GM18519 (cell line): ENCODE results near the gene MYLK2.
A peak's percentile ranks its signal among the peaks of the same experiment; 100 is the strongest.

ENCODE experiments used
- ATAC-seq: cut with Tn5 transposase; IDR thresholded peaks from one replicate; pipeline ENCODE4 v1.9.1; 2021; ENCODE audit warnings: mild to moderate bottlenecking, moderate library complexity; ENCODE audit not compliant: unreplicated experiment, low FRiP score

MYLK2 gene

DNA sequence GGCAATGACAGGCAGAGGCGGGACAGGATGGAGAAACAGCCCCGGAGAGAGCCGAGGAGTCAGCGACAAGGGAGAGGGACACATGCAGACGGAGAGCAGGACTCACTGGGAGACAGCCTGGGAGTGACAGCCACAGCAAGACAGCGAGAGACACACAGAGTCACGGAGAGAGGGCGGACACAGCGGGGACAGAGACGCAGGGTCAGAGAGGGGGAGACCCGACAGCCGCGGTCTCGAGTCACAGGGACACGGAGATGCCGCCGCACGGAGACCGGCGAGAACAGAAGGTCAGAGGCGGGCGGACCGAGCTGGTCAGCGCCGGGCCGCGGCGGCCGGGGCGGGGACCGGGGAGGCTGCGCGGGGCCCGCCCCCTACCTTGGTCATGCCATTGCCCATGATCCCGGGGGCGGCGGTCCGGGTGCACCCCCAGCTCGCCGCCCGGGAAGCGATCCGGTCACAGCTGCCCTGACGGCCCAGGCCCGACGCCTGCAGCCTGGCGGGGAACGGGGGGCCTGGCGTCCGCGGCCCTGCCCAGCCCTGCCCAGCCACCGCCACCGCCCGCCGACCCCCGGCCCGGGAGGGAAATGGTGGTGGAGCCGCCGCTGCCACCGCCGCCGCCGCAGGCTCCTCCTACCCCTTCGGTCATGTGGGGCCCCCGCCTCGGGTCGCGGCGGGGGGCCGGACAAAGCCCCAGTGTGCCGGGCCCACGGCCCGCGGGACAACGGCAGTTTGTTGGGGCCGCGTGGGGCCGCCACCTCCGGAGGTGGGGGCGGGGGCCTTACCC is 51.0 kb downstream of the MYLK2 start, which contains the start of the genes DUSP15 and TTLL9:
DUSP15 (minus strand) TSS at position 586 of the 784 bp plus-strand sequence; CDS start at position 396, 190 bp downstream.
TTLL9 (plus strand) TSS at position 693 of the 784 bp plus-strand sequence. CDS start 493 bp downstream, outside the sequence.
- ATAC-seq = no peak

- ATAC-seq = no peak
Measured at GRCh38 chr20:31870726-31871617, 51.8 kb downstream of the MYLK2 start.

- no peak for ATAC-seq
Measured at GRCh38 chr20:31871618-31871954, 52.4 kb downstream of the MYLK2 start.

- no peak for ATAC-seq
Measured at GRCh38 chr20:31872406-31872805, 53.2 kb downstream of the MYLK2 start.

DNA sequence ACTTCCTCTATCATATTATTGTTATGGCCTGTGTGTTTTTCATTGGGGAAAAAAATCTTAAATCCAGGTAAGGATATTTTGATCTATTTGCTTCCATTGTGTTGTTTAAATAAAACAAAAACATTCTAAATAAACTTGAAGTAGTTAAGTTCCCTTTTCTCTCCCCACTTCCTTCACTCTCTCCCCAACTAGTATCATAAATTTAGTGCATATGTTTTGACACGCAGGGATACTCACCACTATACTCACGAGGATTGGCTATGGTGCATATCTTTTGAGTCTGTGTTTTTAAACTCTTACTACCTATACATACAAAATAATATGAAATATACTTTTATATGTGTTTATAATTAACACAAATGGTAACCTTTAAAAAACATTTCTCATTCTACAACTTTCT is 56.5 kb downstream of the MYLK2 start:
- ATAC-seq = no peak

DNA sequence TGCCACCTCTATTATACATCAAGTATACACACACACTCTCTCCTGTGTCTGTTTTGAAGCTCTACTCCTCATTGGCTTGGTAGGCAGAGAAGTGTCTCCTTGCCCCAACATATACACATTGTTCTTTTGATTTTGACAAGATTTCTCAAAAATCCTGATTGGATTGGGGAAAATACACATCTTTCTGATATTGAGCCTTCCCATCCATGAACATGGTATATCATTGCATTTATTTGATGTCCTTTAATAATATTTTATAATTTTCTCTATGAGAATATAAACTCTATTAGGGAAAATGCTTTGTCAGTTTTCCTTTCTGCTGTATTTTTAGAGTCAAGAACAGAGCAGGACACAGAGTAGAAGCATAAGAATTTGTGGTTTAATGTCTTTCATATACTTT is 58.5 kb downstream of the MYLK2 start:
- ATAC-seq = no peak

- peak; percentile 77 for ATAC-seq
Measured at GRCh38 chr20:31879143-31879987, 60.2 kb downstream of the MYLK2 start.

DNA sequence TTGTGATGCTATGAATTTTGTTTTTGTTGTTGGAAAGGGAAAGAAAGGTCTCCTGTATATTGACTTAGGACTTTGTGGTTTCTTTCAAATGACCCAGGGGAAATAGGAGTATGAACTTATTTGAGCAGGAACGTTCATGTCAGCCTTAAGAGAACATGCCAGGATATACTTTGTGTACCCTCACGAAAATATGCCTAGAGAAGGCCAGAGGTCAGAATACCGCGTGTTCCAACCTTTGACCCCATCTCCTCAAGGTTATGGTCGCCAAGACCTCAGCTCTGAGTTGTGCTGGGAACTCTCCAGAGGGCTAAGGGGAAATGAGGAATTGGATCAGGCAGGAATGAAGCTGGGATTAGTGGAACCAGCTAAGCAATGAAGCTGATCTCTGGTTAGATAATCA is 62.8 kb downstream of the MYLK2 start:
- no peak for ATAC-seq

DNA sequence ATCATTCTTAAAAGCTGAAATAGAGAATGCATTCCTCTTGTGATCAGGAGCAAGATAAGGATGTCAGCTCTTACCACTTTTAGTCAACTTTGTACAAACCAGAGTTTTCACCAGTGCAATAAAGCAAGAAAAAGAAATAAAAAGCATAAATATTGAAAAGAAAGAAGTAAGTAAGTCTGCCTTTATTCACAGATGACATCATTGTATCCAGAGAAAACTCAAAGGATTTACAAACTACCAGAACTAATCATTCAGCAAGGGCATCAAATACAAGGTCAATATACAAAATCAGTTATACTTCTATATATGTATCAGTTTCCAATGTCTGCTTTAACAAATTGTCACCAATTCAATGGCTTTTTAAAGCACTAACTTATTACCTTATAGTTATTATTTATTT is 64.7 kb downstream of the MYLK2 start:
- no peak for ATAC-seq
